SK-N-SH (cell line): Measurements from ENCODE around the gene ULK1. TPM values are rescaled to one million over a fixed set of nuclear protein-coding genes. Genes with fewer than 3 reads are reported as not detected.

ENCODE experiments used
- CTCF ChIA-PET: fragments of 300-600, 350-600 bp; formaldehyde crosslinking; extraction: SDS; loops from one replicate; lab custom pipeline; 2021; lab: Yijun Ruan, JAX
- POLR2A ChIA-PET: fragments of 350-600 bp; sonication (Branson Sonifier 250); formaldehyde crosslinking; extraction: SDS; loops from one replicate; lab custom pipeline; 2020; ENCODE audit warnings: antibody characterized with exemption, inconsistent platforms; lab: Yijun Ruan, JAX
- DNase-seq: peaks from one replicate; pipeline ENCODE4 v3.0.0; 2012
- H2AFZ ChIP-seq: fragments of 200-600 bp; sonication (generic); 2 replicates; pipeline ENCODE4 v1.8.1; 2016; ENCODE audit warnings: antibody characterized with exemption, mild to moderate bottlenecking, low read depth
- H3F3A ChIP-seq: fragments of 200-600 bp; sonication (generic); replicated peaks from 2 replicates; pipeline ENCODE3; 2016; ENCODE audit warnings: antibody characterized with exemption, mild to moderate bottlenecking; ENCODE audit not compliant: insufficient read depth
- H3K27ac ChIP-seq, 2 experiments: fragments of 200-500 bp in 1 of 2; fragments of 200-600 bp in 1 of 2; sonication (Bioruptor generic) in 1 of 2; sonication (generic), shearing (Covaris generic) in 1 of 2; 2 replicates each; pipeline versions ENCODE4 v1.5.1 to v1.6.1; 2014 to 2016; ENCODE audit warnings: low read depth in 2 of 2, inconsistent platforms in 1 of 2, low read length in 1 of 2, mild to moderate bottlenecking in 1 of 2, mixed read lengths in 1 of 2
- H3K27me3 ChIP-seq: fragments of 200-600 bp; sonication (generic), shearing (Covaris generic); 2 replicates; pipeline ENCODE4 v1.6.1; 2016; ENCODE audit warnings: mixed run types; ENCODE audit not compliant: insufficient read depth
- H3K36me3 ChIP-seq, 2 experiments: fragments of 200-500 bp in 1 of 2; fragments of 200-600 bp in 1 of 2; sonication (Bioruptor generic) in 1 of 2; sonication (generic) in 1 of 2; replicated peaks in 1 of 2; 2 replicates each; pipeline versions ENCODE3 to v1.5.1; 2014 to 2016; ENCODE audit warnings: low read length in 1 of 2, mild to moderate bottlenecking in 1 of 2; ENCODE audit not compliant: insufficient read depth in 2 of 2, control insufficient read depth in 1 of 2
- H3K4me1 ChIP-seq, 2 experiments: fragments of 200-500 bp in 1 of 2; fragments of 200-600 bp in 1 of 2; sonication (Bioruptor generic) in 1 of 2; sonication (generic), shearing (Covaris generic) in 1 of 2; 2 replicates each; pipeline versions ENCODE4 v1.5.1 to v1.6.1; 2014 to 2016; ENCODE audit warnings: low read depth in 1 of 2, low read length in 1 of 2, mixed run types in 1 of 2; ENCODE audit not compliant: insufficient read depth in 2 of 2, control insufficient read depth in 1 of 2
- H3K4me2 ChIP-seq: fragments of 200-600 bp; sonication (generic), shearing (Covaris generic); 2 replicates; pipeline ENCODE4 v1.6.1; 2017; ENCODE audit warnings: mixed run types
- H3K4me3 ChIP-seq, 2 experiments: fragments of 200-500 bp in 1 of 2; fragments of 200-600 bp in 1 of 2; sonication (Bioruptor generic) in 1 of 2; sonication (generic), shearing (Covaris generic) in 1 of 2; 2 replicates each; pipeline versions ENCODE4 v1.5.1 to v1.8.1; 2014 to 2016; ENCODE audit warnings: low read depth in 2 of 2, inconsistent platforms in 1 of 2, low read length in 1 of 2, mild to moderate bottlenecking in 1 of 2, mixed read lengths in 1 of 2, moderate library complexity in 1 of 2
- H3K79me2 ChIP-seq: fragments of 200-600 bp; sonication (generic); 2 replicates; pipeline ENCODE4 v1.8.1; 2017; ENCODE audit warnings: mild to moderate bottlenecking; ENCODE audit not compliant: insufficient read depth
- H3K9ac ChIP-seq: fragments of 200-600 bp; sonication (generic); 2 replicates; pipeline ENCODE4 v1.6.1; 2017; ENCODE audit warnings: mixed run types
- H3K9me2 ChIP-seq: fragments of 200-600 bp; sonication (generic); 2 replicates; pipeline ENCODE4 v1.6.1; 2017; ENCODE audit warnings: mixed run types
- H3K9me3 ChIP-seq: fragments of 200-600 bp; sonication (generic); 2 replicates; pipeline ENCODE4 v1.6.1; 2017; ENCODE audit warnings: mixed run types, mild to moderate bottlenecking, moderate library complexity
- H4K20me1 ChIP-seq: fragments of 200-600 bp; sonication (generic); 2 replicates; pipeline ENCODE4 v1.6.1; 2017; ENCODE audit warnings: mild to moderate bottlenecking, mixed run types; ENCODE audit not compliant: insufficient read depth
- EZH2phosphoT487 ChIP-seq: fragments of 200-600 bp; sonication (generic); IDR thresholded peaks from 2 replicates; pipeline ENCODE4 v1.6.1; 2017; ENCODE audit warnings: low read depth, mixed run types, mild to moderate bottlenecking, antibody characterized with exemption, moderate library complexity, borderline replicate concordance
- GABPA ChIP-seq: IDR thresholded peaks from 2 replicates; pipeline ENCODE4 v1.4.0; 2012; ENCODE audit warnings: low read depth, mild to moderate bottlenecking
- MXI1 ChIP-seq: IDR thresholded peaks from 2 replicates; pipeline ENCODE4 v1.6.1; 2012; ENCODE audit warnings: mild to moderate bottlenecking, low read depth, low read length, improper control_type of control experiment
- NFIC ChIP-seq: IDR thresholded peaks from 2 replicates; pipeline ENCODE4 v1.4.0; 2012; ENCODE audit warnings: borderline replicate concordance
- POLR2AphosphoS5 ChIP-seq: IDR thresholded peaks from 2 replicates; pipeline ENCODE4 v1.6.1; 2012; ENCODE audit warnings: low read depth, low read length
- REST ChIP-seq: IDR thresholded peaks from 2 replicates; pipeline ENCODE4 v1.6.1; 2012; ENCODE audit warnings: mild to moderate bottlenecking, low read depth, low read length, moderate library complexity
- RFX5 ChIP-seq: IDR thresholded peaks from 2 replicates; pipeline ENCODE4 v1.6.1; 2012; ENCODE audit warnings: mild to moderate bottlenecking, improper control_type of control experiment, low read length
- SIN3A ChIP-seq: IDR thresholded peaks from 2 replicates; pipeline ENCODE4 v1.6.1; 2012; ENCODE audit warnings: low read depth, mild to moderate bottlenecking, low read length, moderate library complexity, borderline replicate concordance
- TEAD4 ChIP-seq: IDR thresholded peaks from 2 replicates; pipeline ENCODE4 v1.4.0; 2012; ENCODE audit warnings: mild to moderate bottlenecking, borderline replicate concordance; ENCODE audit not compliant: insufficient read depth
- YY1 ChIP-seq: IDR thresholded peaks from 2 replicates; pipeline ENCODE4 v1.4.0; 2012; ENCODE audit warnings: low read depth, mild to moderate bottlenecking
- ZBTB33 ChIP-seq: IDR thresholded peaks from 2 replicates; pipeline ENCODE4 v1.4.0; 2012; ENCODE audit warnings: low read depth, borderline replicate concordance
- WGBS: methylation state at CpG from one replicate; pipeline ENCODE4 v1.1.6; 2017; ENCODE audit warnings: low lambda C conversion rate; 5-methylcytosine and 5-hydroxymethylcytosine counted together
- polyA plus RNA-seq, 3 experiments: library from polyadenylated mRNA; depleted of rRNA; stranded (reverse); fragments of >200 nt; gene quantifications; 2 replicates each; pipeline ENCODE4 v1.2.3, GENCODE V29; 2012
- TF ChIP-seq, protein P1 (sequence below): fragments of 200-600 bp; sonication (generic); IDR thresholded peaks from 2 replicates; pipeline ENCODE4 v1.6.1; 2017; ENCODE audit warnings: antibody characterized with exemption, mild to moderate bottlenecking, moderate library complexity
- TF ChIP-seq, protein P2 (sequence below): IDR thresholded peaks from 2 replicates; pipeline ENCODE4 v1.4.0; 2012; ENCODE audit warnings: low read depth

The ULK1 gene
- polyA plus RNA-seq, 1 of the 3 experiments (the other 2 are of a cell fraction): 10.7 TPM

- ChIA-PET CTCF (no interaction called here), POLR2A (no interaction called here)
- no peak overlapping the region for H2AFZ ChIP-seq
These were observed 53.1 kb downstream of the ULK1 start for GRCh38 chr12:131947482-131948027.

More at GRCh38 chr12:131947482-131948027, 53.1 kb downstream of the ULK1 start:
- Histone ChIP-seq H3F3A (peaks cover 15% of the 10 kb centered on the region), H3K4me1 (peaks cover 0 to 4% of the 10 kb centered on the region in 2 experiments; a peak in 1 of 4 replicates), H3K9me2 (no peaks in the 10 kb centered on the region), H3K9ac (no peak overlapping the region), H3K79me2 (peaks cover 26% of the 10 kb centered on the region), H3K4me3 (no peak overlapping the region), H3K9me3 (no peaks in the 10 kb centered on the region), H3K36me3 (peaks cover 0 to 10% of the 10 kb centered on the region in 2 experiments), H3K27ac (no peak overlapping the region), H3K4me2 (no peak overlapping the region), H4K20me1 (peaks cover 15% of the 10 kb centered on the region), H3K27me3 (no peaks in the 10 kb centered on the region)
- 75% methylated on average over 8 of the region's 8 CpGs for WGBS
- TF ChIP-seq GABPA (no peak), POLR2AphosphoS5 (no peak), NFIC (no peak), YY1 (no peak), REST (no peak), SIN3A (no peak), RFX5 (no peak), EZH2phosphoT487 (no peak), TEAD4 (no peak), MXI1 (no peak), ZBTB33 (no peak)
- TF ChIP-seq, protein P1, sequence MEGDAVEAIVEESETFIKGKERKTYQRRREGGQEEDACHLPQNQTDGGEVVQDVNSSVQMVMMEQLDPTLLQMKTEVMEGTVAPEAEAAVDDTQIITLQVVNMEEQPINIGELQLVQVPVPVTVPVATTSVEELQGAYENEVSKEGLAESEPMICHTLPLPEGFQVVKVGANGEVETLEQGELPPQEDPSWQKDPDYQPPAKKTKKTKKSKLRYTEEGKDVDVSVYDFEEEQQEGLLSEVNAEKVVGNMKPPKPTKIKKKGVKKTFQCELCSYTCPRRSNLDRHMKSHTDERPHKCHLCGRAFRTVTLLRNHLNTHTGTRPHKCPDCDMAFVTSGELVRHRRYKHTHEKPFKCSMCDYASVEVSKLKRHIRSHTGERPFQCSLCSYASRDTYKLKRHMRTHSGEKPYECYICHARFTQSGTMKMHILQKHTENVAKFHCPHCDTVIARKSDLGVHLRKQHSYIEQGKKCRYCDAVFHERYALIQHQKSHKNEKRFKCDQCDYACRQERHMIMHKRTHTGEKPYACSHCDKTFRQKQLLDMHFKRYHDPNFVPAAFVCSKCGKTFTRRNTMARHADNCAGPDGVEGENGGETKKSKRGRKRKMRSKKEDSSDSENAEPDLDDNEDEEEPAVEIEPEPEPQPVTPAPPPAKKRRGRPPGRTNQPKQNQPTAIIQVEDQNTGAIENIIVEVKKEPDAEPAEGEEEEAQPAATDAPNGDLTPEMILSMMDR: no peak
- TF ChIP-seq, protein P2, sequence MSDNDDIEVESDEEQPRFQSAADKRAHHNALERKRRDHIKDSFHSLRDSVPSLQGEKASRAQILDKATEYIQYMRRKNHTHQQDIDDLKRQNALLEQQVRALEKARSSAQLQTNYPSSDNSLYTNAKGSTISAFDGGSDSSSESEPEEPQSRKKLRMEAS: no peak
- no peak for DNase-seq
